ENCODE measurements around the gene THOP1. TPM values are rescaled to one million over a fixed set of nuclear protein-coding genes. Genes with fewer than 3 reads are reported as not detected.

The THOP1 gene
- total RNA-seq, 1 donor from 2014 or later = 105 TPM

GRCh38 chr19:2824129-2824528, 38.8 kb downstream of the THOP1 start:
- Histone ChIP-seq H3K4me3 (no peak overlapping the region), H3K36me3 (no peaks in the 10 kb centered on the region), H3K4me1 (no peaks in the 10 kb centered on the region), H3K27ac (no peak overlapping the region), H3K9ac (no peak overlapping the region), H3F3A (ENCODE audit: low read depth) (no peaks in the 10 kb centered on the region), H3K9me3 (ENCODE audit: low read depth) (no peaks in the 10 kb centered on the region), H4K20me1 (ENCODE audit: low read depth) (no peaks in the 10 kb centered on the region), H3K79me2 (ENCODE audit: low read depth) (peaks cover 6% of the 10 kb centered on the region), H3K4me2 (no peak overlapping the region), H3K27me3 (no peaks in the 10 kb centered on the region), H2AFZ (replicated peaks) (no peak overlapping the region)
- Mint-ChIP-seq H3K36me3 (peaks cover 44% of the 10 kb centered on the region), H3K27ac (no peak overlapping the region), H3K4me1 (peaks cover 2% of the 10 kb centered on the region), H3K4me3 (no peak overlapping the region), H3K27me3 (ENCODE audit: insufficient read depth, low read depth) (peaks cover 4% of the 10 kb centered on the region), H3K9me3 (peaks cover 34% of the 10 kb centered on the region)
- TF ChIP-seq, protein P1, sequence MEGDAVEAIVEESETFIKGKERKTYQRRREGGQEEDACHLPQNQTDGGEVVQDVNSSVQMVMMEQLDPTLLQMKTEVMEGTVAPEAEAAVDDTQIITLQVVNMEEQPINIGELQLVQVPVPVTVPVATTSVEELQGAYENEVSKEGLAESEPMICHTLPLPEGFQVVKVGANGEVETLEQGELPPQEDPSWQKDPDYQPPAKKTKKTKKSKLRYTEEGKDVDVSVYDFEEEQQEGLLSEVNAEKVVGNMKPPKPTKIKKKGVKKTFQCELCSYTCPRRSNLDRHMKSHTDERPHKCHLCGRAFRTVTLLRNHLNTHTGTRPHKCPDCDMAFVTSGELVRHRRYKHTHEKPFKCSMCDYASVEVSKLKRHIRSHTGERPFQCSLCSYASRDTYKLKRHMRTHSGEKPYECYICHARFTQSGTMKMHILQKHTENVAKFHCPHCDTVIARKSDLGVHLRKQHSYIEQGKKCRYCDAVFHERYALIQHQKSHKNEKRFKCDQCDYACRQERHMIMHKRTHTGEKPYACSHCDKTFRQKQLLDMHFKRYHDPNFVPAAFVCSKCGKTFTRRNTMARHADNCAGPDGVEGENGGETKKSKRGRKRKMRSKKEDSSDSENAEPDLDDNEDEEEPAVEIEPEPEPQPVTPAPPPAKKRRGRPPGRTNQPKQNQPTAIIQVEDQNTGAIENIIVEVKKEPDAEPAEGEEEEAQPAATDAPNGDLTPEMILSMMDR (IDR thresholded peaks at IDR 0.05) = no peak
- TF ChIP-seq EZH2 (IDR thresholded peaks at IDR 0.05) (no peak), EZH2phosphoT487 (IDR thresholded peaks at IDR 0.05) (no peak)
- no peak for DNase-seq (ENCODE audit: low spot score)

DNA sequence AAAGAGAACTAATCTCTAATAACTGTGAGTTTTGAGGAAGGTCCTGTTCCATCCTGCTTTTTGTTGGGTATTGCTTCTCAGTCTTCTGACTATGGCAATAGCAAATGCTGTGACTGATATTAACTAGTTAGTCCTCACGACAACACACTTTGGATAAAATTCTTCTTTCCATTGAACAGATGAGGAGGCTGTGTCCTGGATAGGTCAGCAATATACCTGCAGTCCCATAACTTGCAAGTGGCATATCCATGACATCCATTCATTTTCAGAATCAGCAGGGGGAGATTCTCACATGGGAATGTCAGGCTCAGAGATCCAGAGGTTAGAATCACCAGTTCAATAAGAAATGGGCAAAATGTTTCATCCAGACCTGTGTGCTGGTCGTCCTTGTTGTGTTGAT, 41.7 kb downstream of the THOP1 start:
- Histone ChIP-seq H3K27ac (no peak overlapping the region), H3K27me3 (no peaks in the 10 kb centered on the region), H2AFZ (replicated peaks) (no peak overlapping the region), H3K4me1 (no peaks in the 10 kb centered on the region), H3K36me3 (no peaks in the 10 kb centered on the region), H3K79me2 (ENCODE audit: low read depth) (no peaks in the 10 kb centered on the region), H4K20me1 (ENCODE audit: low read depth) (no peaks in the 10 kb centered on the region), H3K4me2 (no peak overlapping the region), H3F3A (ENCODE audit: low read depth) (no peaks in the 10 kb centered on the region), H3K9me3 (ENCODE audit: low read depth) (peaks cover 3% of the 10 kb centered on the region), H3K9ac (no peak overlapping the region), H3K4me3 (no peak overlapping the region)
- H3K36me3 Mint-ChIP-seq = peaks cover 56% of the 10 kb centered on the region
- TF ChIP-seq EZH2 (IDR thresholded peaks at IDR 0.05) (no peak), EZH2phosphoT487 (IDR thresholded peaks at IDR 0.05) (no peak)
- TF ChIP-seq, protein P1 (IDR thresholded peaks at IDR 0.05) = no peak
- no peaks in the 10 kb centered on the region for H3K4me1 Mint-ChIP-seq
- H3K27ac Mint-ChIP-seq = no peak overlapping the region
- H3K27me3 Mint-ChIP-seq (ENCODE audit: insufficient read depth, low read depth) = peaks cover 2% of the 10 kb centered on the region
- peaks cover 46% of the 10 kb centered on the region for H3K9me3 Mint-ChIP-seq
- DNase-seq (ENCODE audit: low spot score) = no peak
- no peak overlapping the region for H3K4me3 Mint-ChIP-seq

- peaks cover 64% of the 10 kb centered on the region for H3K36me3 Mint-ChIP-seq
- no peaks in the 10 kb centered on the region for H3K79me2 ChIP-seq (ENCODE audit: low read depth)
- H3K9me3 ChIP-seq (ENCODE audit: low read depth) = peaks cover 10% of the 10 kb centered on the region
These were observed 42.7 kb downstream of the THOP1 start for GRCh38 chr19:2827840-2828489.

More at GRCh38 chr19:2827840-2828489, 42.7 kb downstream of the THOP1 start:
- Mint-ChIP-seq H3K27ac (no peak overlapping the region), H3K4me1 (no peaks in the 10 kb centered on the region), H3K4me3 (peak overlapping the region; percentile 25), H3K9me3 (peaks cover 56% of the 10 kb centered on the region), H3K27me3 (ENCODE audit: insufficient read depth, low read depth) (peaks cover 6% of the 10 kb centered on the region)
- no peak for TF ChIP-seq EZH2 (IDR thresholded peaks at IDR 0.05)
- TF ChIP-seq, protein P1 (IDR thresholded peaks at IDR 0.05) = no peak
- TF ChIP-seq EZH2phosphoT487 (IDR thresholded peaks at IDR 0.05) = no peak
- no peaks in the 10 kb centered on the region for H3K27me3 ChIP-seq
- no peak overlapping the region for H2AFZ ChIP-seq (replicated peaks)
- no peak for DNase-seq (ENCODE audit: low spot score)
- H3K4me1 ChIP-seq = no peaks in the 10 kb centered on the region
- no peak overlapping the region for H3K4me3 ChIP-seq
- no peak overlapping the region for H3K9ac ChIP-seq
- H3K36me3 ChIP-seq = peaks cover 8% of the 10 kb centered on the region
- no peaks in the 10 kb centered on the region for H3F3A ChIP-seq (ENCODE audit: low read depth)
- no peaks in the 10 kb centered on the region for H4K20me1 ChIP-seq (ENCODE audit: low read depth)
- H3K4me2 ChIP-seq = no peak overlapping the region
- no peak overlapping the region for H3K27ac ChIP-seq

Measured in neural progenitor cell (in vitro differentiated cells).